IMR-90 (cell line): ENCODE measurements around the gene UBA3. TPM values are rescaled to one million over a fixed set of nuclear protein-coding genes. Genes with fewer than 3 reads are reported as not detected.

Source experiments
- ATAC-seq: fragments of 200-7000 bp; cut with Tn5 transposase; 2 replicates; pipeline ENCODE4 v1.9.1; 2020; ENCODE audit warnings: low read depth, mild to moderate bottlenecking, moderate library complexity
- BruUV-seq: library from RNA; stranded (reverse); fragments of 400-500 nt; replicated peaks from 2 replicates; lab custom pipeline; 2021; lab: Mats Ljungman, UMichigan
- CTCF ChIA-PET: fragments of 300-600 bp; formaldehyde crosslinking; extraction: SDS; loops from one replicate; lab custom pipeline; 2021; ENCODE audit warnings: antibody characterized with exemption; lab: Yijun Ruan, JAX
- POLR2A ChIA-PET: fragments of 300-600 bp; sonication (Branson Sonifier 250); formaldehyde crosslinking; loops from one replicate; lab custom pipeline; 2022; ENCODE audit warnings: antibody characterized with exemption; ENCODE audit not compliant: unreplicated experiment; lab: Charles Lee
- DNase-seq: peaks from one replicate; pipeline ENCODE4 v3.0.0; 2013
- H2AFZ ChIP-seq: replicated peaks from 2 replicates; pipeline ENCODE3; 2013; ENCODE audit warnings: low read length, mild to moderate bottlenecking; ENCODE audit not compliant: poor library complexity
- H2AK5ac ChIP-seq: 2 replicates; pipeline ENCODE4 v1.6.1; 2013; ENCODE audit warnings: low read depth, low read length, inconsistent platforms
- H2AK9ac ChIP-seq: replicated peaks from 2 replicates; pipeline ENCODE3; 2013; ENCODE audit warnings: mild to moderate bottlenecking, low read depth, low read length, moderate library complexity; ENCODE audit not compliant: poor library complexity
- H2BK120ac ChIP-seq: 2 replicates; pipeline ENCODE4 v1.6.1; 2013; ENCODE audit warnings: low read depth, low read length, inconsistent platforms
- H2BK15ac ChIP-seq: 3 replicates; pipeline ENCODE4 v1.6.1; 2013; ENCODE audit warnings: low read depth, low read length, inconsistent platforms
- H2BK20ac ChIP-seq: 2 replicates; pipeline ENCODE4 v1.6.1; 2013; ENCODE audit warnings: low read depth, mild to moderate bottlenecking, inconsistent platforms, low read length, moderate library complexity
- H2BK5ac ChIP-seq: 2 replicates; pipeline ENCODE4 v1.6.1; 2013; ENCODE audit warnings: mild to moderate bottlenecking, low read depth, low read length, inconsistent platforms; ENCODE audit not compliant: poor library complexity, severe bottlenecking
- H3K14ac ChIP-seq: replicated peaks from 2 replicates; pipeline ENCODE4 v1.6.1; 2013; ENCODE audit warnings: low read depth, low read length, inconsistent platforms
- H3K18ac ChIP-seq: 2 replicates; pipeline ENCODE4 v1.6.1; 2013; ENCODE audit warnings: low read depth, low read length, control low read depth
- H3K23ac ChIP-seq: 2 replicates; pipeline ENCODE4 v1.6.1; 2013; ENCODE audit warnings: low read depth, low read length, inconsistent platforms
- H3K27ac ChIP-seq: 2 replicates; pipeline ENCODE4 v1.5.1; 2013; ENCODE audit warnings: mild to moderate bottlenecking, control low read depth, low read length; ENCODE audit not compliant: insufficient read depth
- H3K27me3 ChIP-seq: 2 replicates; pipeline ENCODE4 v1.6.1; 2013; ENCODE audit warnings: low read length; ENCODE audit not compliant: control insufficient read depth, insufficient read depth
- H3K36me3 ChIP-seq: 2 replicates; pipeline ENCODE4 v1.6.1; 2013; ENCODE audit warnings: low read length, mixed read lengths; ENCODE audit not compliant: control insufficient read depth, insufficient read depth
- H3K4ac ChIP-seq: 2 replicates; pipeline ENCODE4 v1.6.1; 2013; ENCODE audit warnings: low read depth, low read length, inconsistent platforms
- H3K4me1 ChIP-seq: 2 replicates; pipeline ENCODE4 v1.6.1; 2013; ENCODE audit warnings: low read length, mixed read lengths; ENCODE audit not compliant: control insufficient read depth, insufficient read depth
- H3K4me2 ChIP-seq: 2 replicates; pipeline ENCODE4 v1.6.1; 2013; ENCODE audit warnings: low read depth, mild to moderate bottlenecking, control low read depth, low read length, moderate library complexity
- H3K4me3 ChIP-seq: 2 replicates; pipeline ENCODE4 v1.5.1; 2013; ENCODE audit warnings: low read depth, mild to moderate bottlenecking, control low read depth, low read length, moderate library complexity; ENCODE audit not compliant: insufficient read depth
- H3K56ac ChIP-seq: 2 replicates; pipeline ENCODE4 v1.6.1; 2013; ENCODE audit warnings: low read length, inconsistent platforms; ENCODE audit not compliant: insufficient read depth; ENCODE audit errors: extremely low read depth
- H3K79me1 ChIP-seq, 2 experiments: 2 replicates each; pipeline ENCODE4 v1.6.1; 2013; ENCODE audit warnings: low read length in 2 of 2, inconsistent platforms in 1 of 2, low read depth in 1 of 2
- H3K9ac ChIP-seq: 2 replicates; pipeline ENCODE4 v1.6.1; 2013; ENCODE audit warnings: low read depth, low read length, control low read depth
- H3K9me1 ChIP-seq: 2 replicates; pipeline ENCODE4 v1.6.1; 2013; ENCODE audit warnings: low read length, inconsistent platforms; ENCODE audit not compliant: insufficient read depth
- H3K9me3 ChIP-seq: 2 replicates; pipeline ENCODE4 v1.6.1; 2013; ENCODE audit warnings: low read length; ENCODE audit not compliant: control insufficient read depth, insufficient read depth
- H4K20me1 ChIP-seq: 2 replicates; pipeline ENCODE4 v1.6.1; 2013; ENCODE audit warnings: low read length, inconsistent platforms; ENCODE audit not compliant: insufficient read depth
- H4K5ac ChIP-seq: 2 replicates; pipeline ENCODE4 v1.6.1; 2013; ENCODE audit warnings: mild to moderate bottlenecking, low read depth, low read length, control low read depth
- H4K8ac ChIP-seq, 2 experiments: 2 replicates each; pipeline ENCODE4 v1.6.1; 2013; ENCODE audit warnings: low read depth in 2 of 2, low read length in 2 of 2, control low read depth in 1 of 2, inconsistent platforms in 1 of 2
- H4K91ac ChIP-seq: 2 replicates; pipeline ENCODE4 v1.6.1; 2013; ENCODE audit warnings: low read depth, low read length, inconsistent platforms; ENCODE audit not compliant: insufficient read depth
- BHLHE40 ChIP-seq: fragments of 150-350 bp; IDR thresholded peaks from 2 replicates; pipeline ENCODE4 v1.6.1; 2016; ENCODE audit warnings: mild to moderate bottlenecking, low read depth, low read length
- CHD1 ChIP-seq: IDR thresholded peaks from 2 replicates; pipeline ENCODE4 v1.6.1; 2012; ENCODE audit warnings: low read depth, low read length, improper control_type of control experiment
- ELK1 ChIP-seq: fragments of 150-350 bp; IDR thresholded peaks from 2 replicates; pipeline ENCODE4 v1.6.1; 2016; ENCODE audit warnings: low read depth, mild to moderate bottlenecking, low read length, moderate library complexity, borderline replicate concordance
- MAFK ChIP-seq: IDR thresholded peaks from 2 replicates; pipeline ENCODE4 v1.6.1; 2012; ENCODE audit warnings: low read depth, low read length, improper control_type of control experiment
- RAD21 ChIP-seq: IDR thresholded peaks from 2 replicates; pipeline ENCODE4 v1.6.1; 2012; ENCODE audit warnings: low read length, improper control_type of control experiment
- RFX5 ChIP-seq: IDR thresholded peaks from 2 replicates; pipeline ENCODE4 v1.8.0; 2012; ENCODE audit warnings: low read depth, mild to moderate bottlenecking, low read length, moderate library complexity
- USF2 ChIP-seq: fragments of 150-350 bp; IDR thresholded peaks from 2 replicates; pipeline ENCODE4 v1.6.1; 2017; ENCODE audit warnings: mild to moderate bottlenecking, antibody characterized with exemption, low read length, low read depth
- WGBS, 2 experiments: methylation state at CpG; one replicate each; pipeline versions ENCODE4 v1.1.5 to v1.1.7; 2013; ENCODE audit warnings: missing lambda C conversion rate in 2 of 2; ENCODE audit not compliant: insufficient read length in 1 of 2; ENCODE audit errors: extremely low coverage in 2 of 2; 5-methylcytosine and 5-hydroxymethylcytosine counted together
- dilution Hi-C: fragments of 300-500 bp; cut with HindIII; formaldehyde crosslinking; loops from one replicate; pipeline ENCODE4 v1.14.3; 2018; ENCODE audit warnings: low sequenced_read_pairs; ENCODE audit not compliant: unreplicated experiment
- in situ Hi-C: fragments of 300-500 bp; cut with MboI; formaldehyde crosslinking; loops from 3 replicates; pipeline ENCODE4 v1.14.3; 2019; ENCODE audit warnings: low sequenced_read_pairs, inconsistent platforms, mixed read lengths
- intact Hi-C: fragments of 100-400 bp; cut with micrococcal nuclease; formaldehyde crosslinking; loops from 2 replicates; pipeline ENCODE4 v1.10.0; 2022
- polyA plus RNA-seq, 3 experiments: library from polyadenylated mRNA; depleted of rRNA; stranded (reverse); fragments of >200 nt; gene quantifications; 2 replicates each; pipeline ENCODE4 v1.2.3, GENCODE V29; 2012; ENCODE audit warnings: low replicate concordance in 1 of 3
- total RNA-seq: library from RNA; depleted of rRNA; stranded (reverse); fragments of >200 nt; gene quantifications from 2 replicates; pipeline ENCODE4 v1.2.3, GENCODE V29; 2012

The UBA3 gene
- total and polyA plus RNA-seq, 2 of the 4 experiments (the other 2 are of a cell fraction), result 51.8 to 64.3 TPM

GRCh38 chr3:69052472-69052898 is 27.7 kb downstream of the UBA3 start:
- Histone ChIP-seq H3K36me3 (peaks cover 13% of the 10 kb centered on the region), H3K18ac (peak overlapping the region; percentile 75), H4K20me1 (peaks cover 26% of the 10 kb centered on the region; the same call in 1 of the 2 replicates), H3K9me3 (no peaks in the 10 kb centered on the region), H3K9me1 (no peaks in the 10 kb centered on the region; the same call in 1 of the 2 replicates), H3K27me3 (no peaks in the 10 kb centered on the region), H3K4me1 (no peaks in the 10 kb centered on the region), H2BK15ac (peak overlapping the region; percentile 58; the same call in 2 of the 3 replicates), H3K9ac (peak overlapping the region; percentile 67; the same call in 1 of the 2 replicates), H3K14ac (peak overlapping the region; percentile 72), H3K27ac (peak overlapping the region; percentile 65), H4K91ac (peak overlapping the region; percentile 76), H3K56ac (peak overlapping the region; percentile 90), H4K8ac (peak overlapping the region; percentile 91 to 95), H3K4ac (peak overlapping the region; percentile 74), H2BK20ac (no peak overlapping the region), H2AK5ac (peak overlapping the region; percentile 62; the same call in 1 of the 2 replicates), H3K4me3 (peak overlapping the region; percentile 79), H2AK9ac (peak overlapping the region; percentile 96), H2BK120ac (peak overlapping the region; percentile 26; the same call in 1 of the 2 replicates), H3K23ac (peak overlapping the region; percentile 66; the same call in 1 of the 2 replicates), H2AFZ (peak overlapping the region; percentile 95), H4K5ac (peak overlapping the region; percentile 84), H2BK5ac (peak overlapping the region; percentile 85), H3K79me1 (peaks cover 3 to 27% of the 10 kb centered on the region in 2 experiments; a peak in 2 of 4 replicates), H3K4me2 (peak overlapping the region; percentile 88)
- peak; percentile 3 for ATAC-seq
- POLR2A ChIA-PET, result no interaction called here
- dilution Hi-C loops, result no loop called here
- DNase-seq, result no peak
- no peak for TF ChIP-seq CHD1
- no peak for TF ChIP-seq RAD21
- TF ChIP-seq ELK1, result no peak
- TF ChIP-seq RFX5, result no peak
- no peak for TF ChIP-seq MAFK
- no peak for TF ChIP-seq BHLHE40
- TF ChIP-seq USF2, result no peak
- in situ Hi-C loops, result no loop called here
- BruUV-seq, result no TSS peak
- CTCF ChIA-PET, result interaction anchor here (0.6 to 1.5 kb wide), 2 partner anchors 11 to 243 kb away, joined by 3 to 4 read pairs; no protein-coding TSS in a partner anchor
- intact Hi-C loops, result no loop called here
- WGBS, 2 experiments, result no CpG with 5 or more reads among the region's 9 CpGs
